Measurements from ENCODE around the gene KLRC2.
"Not testable (repeated sequence)": the region's sequence is repeated elsewhere in the genome, so short reads cannot be mapped to it uniquely, and the experiment has no call there.

KLRC2 gene

DNA sequence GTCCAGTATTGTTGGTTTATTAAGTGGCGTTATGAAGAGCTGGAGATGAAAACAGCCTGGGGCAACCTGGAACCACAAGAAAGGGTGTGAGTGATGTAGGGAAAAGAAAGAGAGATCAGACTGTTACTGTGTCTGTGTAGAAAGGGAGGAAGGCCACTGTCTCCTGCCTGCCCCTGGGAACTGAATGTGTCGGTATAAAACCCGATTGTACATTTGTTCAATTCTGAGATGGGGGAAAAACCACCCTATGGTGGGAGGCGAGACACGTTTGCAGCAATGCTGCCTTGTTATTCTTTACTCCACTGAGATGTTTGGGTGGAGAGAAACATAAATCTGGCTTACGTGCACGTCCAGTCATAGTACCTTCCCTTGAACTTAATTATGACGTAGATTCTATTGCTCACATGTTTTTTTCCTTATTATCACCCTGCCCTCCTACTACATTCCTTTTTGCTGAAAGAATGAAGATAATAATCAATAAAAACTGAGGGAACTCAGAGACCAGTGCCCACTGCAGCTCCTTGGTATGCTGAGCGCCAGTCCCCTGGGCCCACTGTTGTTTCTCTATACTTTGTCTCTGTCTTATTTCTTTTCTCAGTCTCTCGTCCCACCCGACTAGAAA lies 41.2 kb downstream of the KLRC2 start:
- H3K36me3 Mint-ChIP-seq, DNase-seq: not testable (repeated sequence)
- H3K27ac Mint-ChIP-seq, result peak overlapping the region; percentile 58

DNA sequence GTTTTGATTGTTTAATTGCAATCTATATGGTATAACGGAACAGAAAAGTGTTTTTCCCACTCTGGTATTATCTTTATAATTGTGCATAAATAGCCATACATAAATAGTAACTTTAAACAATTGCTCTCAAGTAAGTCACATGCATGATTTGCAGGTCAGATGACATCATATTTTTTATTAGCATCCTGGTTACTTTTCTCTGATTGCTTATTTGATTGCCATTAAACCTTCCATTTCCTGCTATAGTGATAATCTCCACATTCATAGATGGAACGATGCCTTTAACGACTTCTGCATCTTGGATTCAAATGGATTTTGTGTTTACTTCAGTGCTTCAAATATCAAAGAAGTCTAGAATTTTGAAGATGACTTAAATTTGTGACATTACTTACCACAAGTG lies 42.5 kb downstream of the KLRC2 start:
- Mint-ChIP-seq H3K36me3 (no peaks in the 10 kb centered on the region), H3K27me3 (peaks cover 4% of the 10 kb centered on the region), H3K9me3 (no peaks in the 10 kb centered on the region), H3K27ac (no peak overlapping the region), H3K4me3 (no peak overlapping the region), H3K4me1 (no peaks in the 10 kb centered on the region)
- CTCF ChIA-PET, result no interaction called here
- DNase-seq, result no peak

More for the DNA sequence above, 41.2 kb downstream of the KLRC2 start:
- CTCF ChIA-PET, H3K4me3 Mint-ChIP-seq, H3K4me1 Mint-ChIP-seq, H3K9me3 Mint-ChIP-seq, H3K27me3 Mint-ChIP-seq: not testable (repeated sequence)

DNA sequence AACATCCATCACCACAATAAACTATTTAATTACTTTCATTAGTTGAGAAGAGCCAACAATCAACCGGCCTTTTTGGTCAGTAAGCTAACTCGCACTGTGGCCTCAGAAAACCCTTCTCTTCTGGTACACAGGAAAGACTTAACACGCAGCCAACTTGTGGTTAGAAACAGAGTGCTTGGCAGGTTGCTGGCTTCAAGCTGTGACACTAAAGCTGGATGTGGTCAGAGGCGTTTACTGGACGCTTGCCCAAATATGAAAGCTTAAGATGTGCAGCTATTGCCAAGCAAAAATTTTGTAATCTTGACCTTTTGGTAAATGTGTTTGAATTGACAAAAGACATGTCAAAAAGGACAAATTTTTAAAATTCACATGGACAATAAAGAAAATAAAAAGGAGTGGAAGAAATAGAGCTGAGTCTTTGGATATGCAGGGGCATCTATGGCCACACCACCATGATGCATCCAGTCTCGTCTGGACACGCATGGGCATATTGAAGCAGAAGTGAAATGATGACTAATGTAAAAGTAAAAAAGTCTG lies 43.3 kb downstream of the KLRC2 start:
- no peak overlapping the region for H3K4me3 Mint-ChIP-seq
- CTCF ChIA-PET, result no interaction called here

DNA sequence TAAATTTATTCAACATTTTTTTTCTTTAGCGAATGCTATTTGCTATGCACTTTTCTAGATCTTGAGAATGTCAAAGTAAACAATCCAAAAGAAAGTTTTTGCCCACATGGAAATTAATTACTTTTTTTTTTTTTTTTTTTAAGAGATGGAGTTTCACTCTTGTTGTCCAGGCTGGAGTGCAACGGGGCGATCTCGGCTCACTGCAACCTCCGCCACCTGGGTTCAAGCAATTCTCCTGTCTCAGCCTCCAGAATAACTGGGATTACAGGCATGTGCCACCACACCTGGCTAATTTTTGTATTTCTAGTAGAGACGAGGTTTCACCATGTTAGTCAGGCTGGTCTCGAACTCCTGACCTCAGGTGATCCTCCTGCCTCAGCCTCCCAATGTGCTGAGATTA lies 44.8 kb downstream of the KLRC2 start:
- H3K4me1 Mint-ChIP-seq, H3K4me3 Mint-ChIP-seq, DNase-seq, H3K27ac Mint-ChIP-seq, H3K36me3 Mint-ChIP-seq, H3K9me3 Mint-ChIP-seq, H3K27me3 Mint-ChIP-seq: not testable (repeated sequence)
- CTCF ChIA-PET, result interaction anchor here (1.7 kb wide), 1 partner anchor 25 kb away, joined by 4 read pairs; no protein-coding TSS in a partner anchor

More for the DNA sequence above, 43.3 kb downstream of the KLRC2 start:
- Mint-ChIP-seq H3K27ac (no peak overlapping the region), H3K36me3 (no peaks in the 10 kb centered on the region), H3K9me3 (no peaks in the 10 kb centered on the region), H3K4me1 (no peaks in the 10 kb centered on the region), H3K27me3 (peaks cover 2% of the 10 kb centered on the region)
- no peak for DNase-seq

DNA sequence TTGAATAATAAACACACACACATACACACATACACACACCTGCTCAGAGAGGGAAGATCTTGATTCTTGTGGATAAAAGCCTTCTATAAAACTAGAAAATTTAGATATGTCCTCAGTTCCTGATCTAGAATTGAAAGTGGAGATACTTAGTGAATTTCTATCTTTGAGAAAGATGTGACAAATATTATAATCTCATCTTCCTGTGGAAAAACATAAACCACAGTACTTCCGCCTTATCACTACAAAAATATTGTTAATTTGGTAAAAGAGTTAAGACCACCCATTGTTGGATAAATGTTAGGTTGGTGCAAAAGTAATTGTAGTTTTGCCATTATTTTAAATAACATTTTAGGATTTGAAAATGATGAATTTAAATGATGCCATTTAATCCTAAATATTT lies 45.9 kb downstream of the KLRC2 start, which contains the start of gene KLRK1:
Gene KLRK1 (minus strand): TSS at position 138 of the 400 bp plus-strand sequence. CDS start 1,231 bp downstream, outside the sequence.
- no peaks in the 10 kb centered on the region for H3K4me1 Mint-ChIP-seq
- no peak within 1 kb of the TSS for H3K4me3 Mint-ChIP-seq

DNA sequence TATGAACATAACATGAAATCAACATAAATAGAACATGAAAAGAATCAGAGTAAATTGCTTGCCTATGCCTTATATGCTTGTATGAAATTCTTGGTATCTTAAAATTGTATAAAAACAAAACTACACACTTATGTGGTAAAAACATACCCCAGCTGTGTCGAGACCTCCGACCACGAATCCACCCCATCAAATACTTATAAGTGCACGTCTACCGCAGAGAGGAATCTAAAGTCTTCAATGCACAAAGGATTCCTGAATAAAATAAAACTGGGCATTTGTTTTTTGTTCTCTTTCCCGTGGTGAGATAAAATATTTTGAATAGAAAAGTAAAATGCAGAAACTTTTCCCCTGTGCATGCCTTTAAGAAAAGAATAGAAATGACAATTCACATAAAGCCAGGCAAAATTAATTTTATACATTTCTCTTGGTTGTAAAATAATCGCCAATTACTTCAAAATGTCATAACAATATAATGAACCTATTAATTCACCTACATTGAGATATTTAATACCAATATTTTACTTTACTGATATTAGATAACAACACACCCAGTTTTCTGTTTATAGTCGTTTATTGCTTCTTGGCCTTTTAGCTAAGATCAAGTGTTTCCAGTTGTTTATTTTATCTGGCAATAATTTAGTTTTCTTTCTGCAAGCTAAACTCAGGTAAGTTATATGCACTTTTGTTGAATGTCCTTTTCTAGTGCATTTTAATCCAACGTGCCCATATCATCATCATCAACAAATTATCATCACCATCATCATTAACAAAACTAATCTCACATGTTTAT lies 47.0 kb downstream of the KLRC2 start:
- no peaks in the 10 kb centered on the region for H3K36me3 Mint-ChIP-seq
- H3K27ac Mint-ChIP-seq, result peak overlapping the region; percentile 55
- CTCF ChIA-PET, result no interaction called here
- no peaks in the 10 kb centered on the region for H3K9me3 Mint-ChIP-seq
- H3K4me3 Mint-ChIP-seq, result peak overlapping the region; percentile 1
- H3K4me1 Mint-ChIP-seq, result no peaks in the 10 kb centered on the region
- H3K27me3 Mint-ChIP-seq, result peaks cover 4% of the 10 kb centered on the region
- no peak for DNase-seq

More for the DNA sequence above, 45.9 kb downstream of the KLRC2 start, which contains the start of gene KLRK1:
- peaks cover 4% of the 10 kb centered on the region for H3K27me3 Mint-ChIP-seq
- no peak within 1 kb of the TSS for H3K27ac Mint-ChIP-seq
- no peaks in the 10 kb centered on the region for H3K36me3 Mint-ChIP-seq
- CTCF ChIA-PET, result no interaction called here
- no peaks in the 10 kb centered on the region for H3K9me3 Mint-ChIP-seq
- no peak for DNase-seq

DNA sequence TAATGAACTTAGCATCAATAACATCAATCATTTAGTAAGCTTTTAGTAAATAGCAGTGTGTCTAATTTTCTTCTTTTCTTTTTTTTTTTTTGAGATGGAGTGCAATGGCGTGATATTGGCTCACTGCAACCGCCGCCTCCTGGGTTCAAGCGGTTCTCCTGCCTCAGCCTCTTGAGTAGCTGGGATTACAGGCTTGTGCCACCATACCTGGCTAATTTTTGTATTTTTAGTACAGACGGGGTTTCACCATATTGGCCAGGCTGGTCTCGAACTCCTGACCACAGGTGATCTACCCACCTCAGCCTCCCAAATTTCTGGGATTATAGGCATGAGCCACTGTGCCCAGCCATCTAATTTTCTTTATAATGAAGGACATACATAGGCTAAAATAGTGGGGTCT lies 48.3 kb downstream of the KLRC2 start:
- CTCF ChIA-PET, H3K4me3 Mint-ChIP-seq: not testable (repeated sequence)

DNA sequence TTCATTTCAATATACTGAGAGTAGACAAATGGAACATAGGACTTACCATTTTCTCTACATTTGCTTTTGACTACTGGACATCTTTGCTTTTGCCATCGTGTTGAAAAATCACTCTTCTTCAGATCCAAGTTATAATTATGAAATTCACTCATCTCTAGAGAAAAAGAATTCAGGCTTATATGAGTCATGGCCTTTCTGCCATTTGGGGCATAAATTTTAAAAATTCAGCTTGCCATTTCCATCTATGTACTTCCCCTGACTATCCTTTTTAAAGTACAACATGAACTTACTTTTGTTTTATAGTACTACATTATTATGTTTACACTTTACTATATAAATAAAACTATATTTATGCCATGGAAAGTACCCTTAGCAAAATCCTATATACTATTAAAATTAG lies 49.0 kb downstream of the KLRC2 start:
- no peak overlapping the region for H3K4me3 Mint-ChIP-seq
- CTCF ChIA-PET, result no interaction called here
- peaks cover 6% of the 10 kb centered on the region for H3K27me3 Mint-ChIP-seq
- no peak overlapping the region for H3K27ac Mint-ChIP-seq
- no peaks in the 10 kb centered on the region for H3K36me3 Mint-ChIP-seq
- DNase-seq, result no peak
- no peaks in the 10 kb centered on the region for H3K4me1 Mint-ChIP-seq
- H3K9me3 Mint-ChIP-seq, result no peaks in the 10 kb centered on the region

More for the DNA sequence above, 48.3 kb downstream of the KLRC2 start:
- H3K36me3 Mint-ChIP-seq, H3K9me3 Mint-ChIP-seq, H3K27ac Mint-ChIP-seq, H3K4me1 Mint-ChIP-seq, DNase-seq, H3K27me3 Mint-ChIP-seq: not testable (repeated sequence)

DNA sequence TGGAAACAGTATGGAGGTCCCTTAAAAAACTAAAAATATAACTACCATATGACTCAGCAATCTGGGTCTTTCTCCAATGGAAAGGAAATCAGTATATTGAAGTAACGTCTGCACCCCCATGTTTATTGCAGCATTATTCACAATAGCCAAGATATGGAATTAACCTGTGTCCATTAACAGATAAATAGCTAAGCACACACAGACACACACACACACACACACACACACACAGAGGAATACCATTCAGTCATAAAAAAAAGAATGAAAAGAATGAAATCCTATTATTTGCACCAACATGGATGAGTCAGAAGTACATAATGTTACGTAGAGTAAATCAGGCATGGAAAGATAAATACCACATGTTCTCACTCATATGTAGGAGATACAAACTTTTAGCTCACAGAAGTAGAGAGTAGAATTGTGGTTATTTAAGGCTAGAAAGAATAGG lies 50.6 kb downstream of the KLRC2 start:
- H3K27ac Mint-ChIP-seq, result no peak overlapping the region
- no peaks in the 10 kb centered on the region for H3K36me3 Mint-ChIP-seq

DNA sequence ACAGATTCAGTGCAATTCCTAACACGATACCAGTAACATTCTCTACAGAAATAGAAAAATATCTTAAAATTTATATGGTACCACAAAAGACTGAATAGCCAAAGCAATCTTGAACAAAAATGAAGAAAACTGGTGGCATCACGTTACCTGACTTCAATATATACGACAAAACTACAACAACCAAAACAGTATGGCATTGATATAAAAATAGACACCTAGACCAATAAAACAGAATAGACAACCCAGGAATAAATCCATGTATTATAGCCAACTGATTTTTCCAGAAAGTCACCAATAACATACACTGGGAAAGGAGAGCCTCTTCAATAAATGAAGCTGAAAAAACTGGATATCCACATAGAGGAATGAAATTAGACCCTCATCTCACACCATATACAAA lies 51.6 kb downstream of the KLRC2 start:
- H3K27me3 Mint-ChIP-seq, result peaks cover 14% of the 10 kb centered on the region
- H3K4me3 Mint-ChIP-seq, result no peak overlapping the region

More for the DNA sequence above, 50.6 kb downstream of the KLRC2 start:
- Mint-ChIP-seq H3K4me3 (no peak overlapping the region), H3K27me3 (peaks cover 14% of the 10 kb centered on the region), H3K4me1 (no peaks in the 10 kb centered on the region), H3K9me3 (no peaks in the 10 kb centered on the region)
- CTCF ChIA-PET, result no interaction called here
- DNase-seq, result no peak

DNA sequence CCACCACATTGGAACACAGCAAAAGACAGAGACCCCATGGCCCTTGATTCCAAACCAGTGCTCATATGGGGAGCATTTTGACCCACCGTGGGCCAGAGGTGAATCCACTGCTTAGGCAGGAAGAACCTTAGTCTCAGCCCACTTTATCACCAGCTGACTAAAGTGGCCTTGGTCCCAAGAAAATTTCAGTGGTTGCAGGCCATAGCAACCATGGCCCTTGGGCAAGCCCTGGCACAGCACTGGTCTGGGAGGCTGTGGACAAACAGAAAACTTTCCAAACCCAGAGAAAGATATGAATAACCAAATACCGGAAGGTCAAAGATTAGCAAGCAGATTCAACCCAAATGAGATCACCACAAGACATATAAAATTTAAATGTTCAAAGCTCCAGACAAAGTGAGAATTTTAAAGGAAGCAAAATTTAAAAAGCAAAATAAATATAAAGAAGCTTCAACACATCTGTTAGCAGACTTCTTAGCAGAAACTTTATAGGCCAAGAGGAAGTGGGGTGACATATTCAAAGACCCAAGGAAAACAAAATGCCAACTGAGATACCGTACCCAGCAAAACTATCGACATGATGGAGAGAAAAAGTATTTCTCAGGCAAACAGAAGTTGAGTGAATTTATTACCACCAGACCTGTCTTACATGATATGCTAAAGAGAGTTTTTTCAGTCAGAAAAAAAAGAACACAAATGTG lies 53.7 kb downstream of the KLRC2 start:
- CTCF ChIA-PET, result no interaction called here
- H3K36me3 Mint-ChIP-seq, result no peaks in the 10 kb centered on the region
- H3K4me3 Mint-ChIP-seq, result no peak overlapping the region
- DNase-seq, result no peak
- H3K4me1 Mint-ChIP-seq, result no peaks in the 10 kb centered on the region
- H3K9me3 Mint-ChIP-seq, result no peaks in the 10 kb centered on the region
- no peak overlapping the region for H3K27ac Mint-ChIP-seq
- H3K27me3 Mint-ChIP-seq, result peaks cover 11% of the 10 kb centered on the region

More for the DNA sequence above, 51.6 kb downstream of the KLRC2 start:
- H3K36me3 Mint-ChIP-seq, result no peaks in the 10 kb centered on the region
- H3K4me1 Mint-ChIP-seq, result no peaks in the 10 kb centered on the region
- no peak for DNase-seq
- CTCF ChIA-PET, result no interaction called here
- H3K9me3 Mint-ChIP-seq, result no peaks in the 10 kb centered on the region
- H3K27ac Mint-ChIP-seq, result no peak overlapping the region

Data from activated naive CD4-positive, alpha-beta T cell treated with anti-CD3 and anti-CD28 coated beads, Interleukin-2, amount 10 ng/mL, durations not matched to agents 7 days and 5 days (primary cell).